ENCODE results near the gene KCNJ14.

GRCh38 chr19:48491793-48492123, 36.4 kb downstream of the KCNJ14 start:
- TF ChIP-seq TAF1 (IDR thresholded peaks at IDR 0.05; ENCODE audit: borderline replicate concordance, low read depth, low read length) = no peak
- no peak for TF ChIP-seq POLR2AphosphoS5 (IDR thresholded peaks at IDR 0.05; ENCODE audit: low read depth, low read length)

Data from GM12892 (cell line).